Astrocyte of the spinal cord (primary cell): Measurements from ENCODE around the gene SLC11A1.

ENCODE experiments used
- DNase-seq: peaks from one replicate; pipeline ENCODE4 v3.0.0; 2011; ENCODE audit warnings: low read depth, low spot score
- H3K4me3 ChIP-seq: 2 replicates; pipeline ENCODE4 v1.5.1; 2011; ENCODE audit warnings: low read depth, mild to moderate bottlenecking, low read length, moderate library complexity
- CTCF ChIP-seq: IDR thresholded peaks from 2 replicates; pipeline ENCODE4 v1.5.1; 2012; ENCODE audit warnings: low read depth, mild to moderate bottlenecking, low read length, inconsistent platforms
- in situ Hi-C: cut with HindIII; loops from 2 replicates; pipeline ENCODE4 v1.10.0; 2017; ENCODE audit warnings: low sequenced_read_pairs

Gene SLC11A1

GRCh38 chr2:218381916-218382366 is at the start of gene SLC11A1:
TSS of gene SLC11A1 (plus strand) at chr2:218382273. CDS start at chr2:218382369, 96 bp downstream.
- in situ Hi-C loops, result no loop called here
- no peak for DNase-seq
- TF ChIP-seq CTCF, result no peak
- no peak within 1 kb of the TSS for H3K4me3 ChIP-seq

- no peak overlapping the region for H3K4me3 ChIP-seq
- TF ChIP-seq CTCF, result no peak
- no peak for DNase-seq
- in situ Hi-C loops, result no loop called here
These were observed 49.8 kb upstream of the SLC11A1 start for GRCh38 chr2:218332288-218332687.

- no peak for TF ChIP-seq CTCF
- DNase-seq, result no peak
- in situ Hi-C loops, result no loop called here
- H3K4me3 ChIP-seq, result no peak overlapping the region
These were observed 49.0 kb upstream of the SLC11A1 start for GRCh38 chr2:218332920-218333645.

- no peak for DNase-seq
- H3K4me3 ChIP-seq, result no peak overlapping the region
- in situ Hi-C loops, result no loop called here
- no peak for TF ChIP-seq CTCF
These were observed 47.5 kb upstream of the SLC11A1 start for GRCh38 chr2:218334531-218334930.

- in situ Hi-C loops, result no loop called here
- no peak overlapping the region for H3K4me3 ChIP-seq
- TF ChIP-seq CTCF, result no peak
- no peak for DNase-seq
These were observed 41.4 kb upstream of the SLC11A1 start for GRCh38 chr2:218340656-218341055.

GRCh38 chr2:218341381-218341780 is 40.7 kb upstream of the SLC11A1 start:
- H3K4me3 ChIP-seq, result no peak overlapping the region
- no peak for DNase-seq
- in situ Hi-C loops, result no loop called here
- no peak for TF ChIP-seq CTCF

GRCh38 chr2:218342837-218343236 is 39.2 kb upstream of the SLC11A1 start:
- no peak overlapping the region for H3K4me3 ChIP-seq
- in situ Hi-C loops, result no loop called here
- DNase-seq, result no peak
- TF ChIP-seq CTCF, result no peak
